ENCODE results near the gene CSNK1G1.

Gene CSNK1G1

DNA sequence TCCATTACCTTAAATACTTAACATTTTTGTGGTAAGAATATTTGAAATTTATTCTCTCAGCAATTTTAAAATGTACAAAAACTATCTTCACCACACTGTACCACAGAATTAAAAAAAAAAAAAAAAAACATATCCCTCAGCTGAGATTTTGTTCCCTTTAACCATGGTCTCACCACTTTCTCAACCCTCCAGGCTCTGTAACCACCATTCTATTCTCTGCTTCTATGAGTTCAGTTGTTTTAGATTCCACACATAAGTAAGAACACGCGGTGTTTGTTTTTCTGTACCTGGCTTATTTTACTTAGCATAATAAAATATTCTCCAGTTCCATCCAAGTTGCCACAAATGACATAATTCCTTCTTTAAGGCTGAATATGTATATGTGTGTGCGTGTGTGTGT lies 41.5 kb downstream of the CSNK1G1 start:
- no peaks in the 10 kb centered on the region for H3K27me3 ChIP-seq (replicated peaks)
- no peaks in the 10 kb centered on the region for H3K36me3 ChIP-seq (replicated peaks)
- TF ChIP-seq, protein P1, sequence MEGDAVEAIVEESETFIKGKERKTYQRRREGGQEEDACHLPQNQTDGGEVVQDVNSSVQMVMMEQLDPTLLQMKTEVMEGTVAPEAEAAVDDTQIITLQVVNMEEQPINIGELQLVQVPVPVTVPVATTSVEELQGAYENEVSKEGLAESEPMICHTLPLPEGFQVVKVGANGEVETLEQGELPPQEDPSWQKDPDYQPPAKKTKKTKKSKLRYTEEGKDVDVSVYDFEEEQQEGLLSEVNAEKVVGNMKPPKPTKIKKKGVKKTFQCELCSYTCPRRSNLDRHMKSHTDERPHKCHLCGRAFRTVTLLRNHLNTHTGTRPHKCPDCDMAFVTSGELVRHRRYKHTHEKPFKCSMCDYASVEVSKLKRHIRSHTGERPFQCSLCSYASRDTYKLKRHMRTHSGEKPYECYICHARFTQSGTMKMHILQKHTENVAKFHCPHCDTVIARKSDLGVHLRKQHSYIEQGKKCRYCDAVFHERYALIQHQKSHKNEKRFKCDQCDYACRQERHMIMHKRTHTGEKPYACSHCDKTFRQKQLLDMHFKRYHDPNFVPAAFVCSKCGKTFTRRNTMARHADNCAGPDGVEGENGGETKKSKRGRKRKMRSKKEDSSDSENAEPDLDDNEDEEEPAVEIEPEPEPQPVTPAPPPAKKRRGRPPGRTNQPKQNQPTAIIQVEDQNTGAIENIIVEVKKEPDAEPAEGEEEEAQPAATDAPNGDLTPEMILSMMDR (IDR thresholded peaks at IDR 0.05; ENCODE audit: low read depth, low read length, missing control alignments) = no peak
- in situ Hi-C loops (cut with HindIII; ENCODE audit: low pct_ligation_motif_present, low sequenced_read_pairs) = no loop called here
- H3K27ac ChIP-seq = no peak overlapping the region
- no peak overlapping the region for H3K4me3 ChIP-seq (ENCODE audit: low read depth, low read length)
- no peak for DNase-seq

DNA sequence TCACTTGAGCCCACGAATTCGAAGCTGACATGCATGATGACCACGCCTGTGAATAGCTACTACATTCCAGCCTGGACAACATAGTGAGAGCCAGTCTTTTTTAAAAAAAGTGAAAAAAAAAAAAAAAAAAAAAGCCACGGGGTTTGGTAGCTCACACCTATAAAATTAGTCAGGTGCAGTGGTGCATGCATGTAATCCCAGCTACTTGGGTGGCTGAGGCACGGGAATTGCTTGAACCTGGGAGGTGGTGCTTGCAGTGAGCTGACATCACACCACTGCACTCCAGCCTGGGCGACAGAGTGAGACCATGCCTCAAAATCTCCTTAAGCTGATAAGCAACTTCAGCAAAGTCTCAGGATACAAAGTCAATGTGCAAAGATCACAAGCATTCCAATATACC lies 44.4 kb downstream of the CSNK1G1 start:
- Histone ChIP-seq H3K36me3 (replicated peaks) (no peaks in the 10 kb centered on the region), H3K4me3 (ENCODE audit: low read depth, low read length) (no peak overlapping the region), H3K27ac (no peak overlapping the region), H3K27me3 (replicated peaks) (no peaks in the 10 kb centered on the region)
- in situ Hi-C loops (cut with HindIII; ENCODE audit: low pct_ligation_motif_present, low sequenced_read_pairs) = no loop called here
- no peak for DNase-seq
- TF ChIP-seq, protein P1 (IDR thresholded peaks at IDR 0.05; ENCODE audit: low read depth, low read length, missing control alignments) = no peak

DNA sequence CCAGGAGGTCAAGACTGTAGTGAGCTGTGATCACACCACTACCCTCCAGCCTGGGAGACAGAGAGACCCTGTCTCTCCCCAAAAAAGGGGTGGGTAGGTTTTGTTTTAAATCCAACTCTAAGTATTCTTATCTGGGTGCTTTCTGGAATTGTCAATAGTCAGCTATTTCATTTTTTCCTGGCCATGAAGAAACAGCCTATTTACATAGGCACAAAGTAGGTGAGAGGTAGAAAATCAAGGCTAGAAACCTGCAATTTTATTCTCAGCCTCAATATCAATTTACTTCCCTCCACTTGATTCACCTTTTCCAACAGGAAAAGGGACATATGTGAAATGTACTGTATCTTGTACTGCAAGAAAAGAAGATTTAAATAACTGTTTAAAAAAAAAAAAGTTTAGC lies 45.9 kb downstream of the CSNK1G1 start:
- Histone ChIP-seq H3K36me3 (replicated peaks) (no peaks in the 10 kb centered on the region), H3K27me3 (replicated peaks) (no peaks in the 10 kb centered on the region), H3K27ac (no peak overlapping the region), H3K4me3 (ENCODE audit: low read depth, low read length) (no peak overlapping the region)
- no peak for DNase-seq
- TF ChIP-seq, protein P1 (IDR thresholded peaks at IDR 0.05; ENCODE audit: low read depth, low read length, missing control alignments) = no peak
- in situ Hi-C loops (cut with HindIII; ENCODE audit: low pct_ligation_motif_present, low sequenced_read_pairs) = no loop called here

DNA sequence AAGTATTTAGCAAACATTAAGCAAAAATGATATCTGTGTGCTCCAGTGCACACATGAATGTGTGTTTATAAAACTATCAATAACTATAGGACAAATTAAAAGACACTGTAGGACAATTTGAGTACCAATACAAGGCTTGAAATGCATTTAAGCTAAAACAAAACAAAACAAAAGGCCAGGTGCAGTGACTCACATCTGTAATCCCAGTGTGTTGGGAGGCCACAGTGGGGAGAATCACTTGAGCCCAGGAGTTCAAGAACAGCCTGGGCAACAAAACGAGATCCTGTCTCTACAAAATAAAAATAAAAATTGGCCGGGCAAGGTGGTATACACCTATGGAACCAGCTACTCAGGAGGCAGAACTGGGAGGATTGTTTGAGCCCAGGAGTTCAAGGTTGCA lies 50.7 kb downstream of the CSNK1G1 start:
- in situ Hi-C loops (cut with HindIII; ENCODE audit: low pct_ligation_motif_present, low sequenced_read_pairs) = no loop called here
- H3K27ac ChIP-seq = no peak overlapping the region
- no peaks in the 10 kb centered on the region for H3K27me3 ChIP-seq (replicated peaks)
- DNase-seq = no peak
- TF ChIP-seq, protein P1 (IDR thresholded peaks at IDR 0.05; ENCODE audit: low read depth, low read length, missing control alignments) = no peak
- H3K4me3 ChIP-seq (ENCODE audit: low read depth, low read length) = no peak overlapping the region
- no peaks in the 10 kb centered on the region for H3K36me3 ChIP-seq (replicated peaks)

DNA sequence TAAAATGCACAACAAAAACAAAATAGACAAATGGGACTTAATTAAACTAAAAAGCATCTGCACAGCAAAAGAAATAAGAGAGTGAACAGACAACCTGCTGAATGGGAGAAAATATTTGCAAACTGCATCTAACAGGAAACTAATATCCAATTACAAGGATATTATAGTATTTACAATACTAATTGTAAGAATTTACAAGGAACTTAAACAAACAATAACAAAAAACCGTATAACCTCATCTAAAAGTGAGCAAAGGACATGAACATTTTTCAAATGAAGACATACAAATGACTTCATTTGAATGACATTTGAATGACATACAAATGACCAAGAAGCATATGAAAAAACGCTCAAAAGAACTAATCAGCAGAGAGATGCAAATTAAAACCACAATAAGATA lies 66.4 kb downstream of the CSNK1G1 start:
- H3K4me3 ChIP-seq (ENCODE audit: low read depth, low read length) = no peak overlapping the region
- H3K36me3 ChIP-seq (replicated peaks) = no peaks in the 10 kb centered on the region
- TF ChIP-seq, protein P1 (IDR thresholded peaks at IDR 0.05; ENCODE audit: low read depth, low read length, missing control alignments) = no peak
- DNase-seq = no peak
- H3K27ac ChIP-seq = no peak overlapping the region
- H3K27me3 ChIP-seq (replicated peaks) = no peaks in the 10 kb centered on the region
- in situ Hi-C loops (cut with HindIII; ENCODE audit: low pct_ligation_motif_present, low sequenced_read_pairs) = no loop called here

DNA sequence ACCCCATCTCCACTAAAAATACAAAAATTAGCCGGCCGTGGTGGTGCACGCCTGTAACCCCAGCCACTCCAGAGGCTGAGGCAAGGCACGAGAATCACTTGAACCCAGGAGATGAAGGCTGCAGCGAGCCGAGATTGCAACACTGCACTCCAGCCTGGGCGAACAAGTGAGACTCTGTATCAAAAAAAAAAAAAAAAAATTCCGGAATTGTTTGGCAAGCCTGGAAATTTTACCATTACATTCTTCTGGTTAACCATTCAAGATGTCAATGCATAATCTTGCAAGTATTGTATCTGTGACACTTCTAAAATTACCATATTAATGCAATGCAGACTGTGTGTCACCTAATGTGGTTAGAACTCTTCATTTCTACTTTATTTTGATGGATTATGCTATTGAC lies 67.0 kb downstream of the CSNK1G1 start:
- no peaks in the 10 kb centered on the region for H3K27me3 ChIP-seq (replicated peaks)
- in situ Hi-C loops (cut with HindIII; ENCODE audit: low pct_ligation_motif_present, low sequenced_read_pairs) = no loop called here
- H3K27ac ChIP-seq = no peak overlapping the region
- H3K4me3 ChIP-seq (ENCODE audit: low read depth, low read length) = no peak overlapping the region
- DNase-seq = no peak
- TF ChIP-seq, protein P1 (IDR thresholded peaks at IDR 0.05; ENCODE audit: low read depth, low read length, missing control alignments) = no peak
- no peaks in the 10 kb centered on the region for H3K36me3 ChIP-seq (replicated peaks)
